ENCODE results near the gene BAHCC1. TPM values are rescaled to one million over a fixed set of nuclear protein-coding genes. Genes with fewer than 3 reads are reported as not detected.

BAHCC1 gene
- total RNA-seq, 1 experiment from 2014 or later, result 74.2 TPM

GRCh38 chr17:81394377-81394920 lies 808 bp upstream of the BAHCC1 start:
- Histone ChIP-seq H3K36me3 (ENCODE audit: insufficient read depth, low read length, poor library complexity, severe bottlenecking) (peaks cover 11% of the 10 kb centered on the region), H3K4me3 (ENCODE audit: low read depth, low read length, poor library complexity, severe bottlenecking) (peak overlapping the region; percentile 89), H3K27ac (ENCODE audit: low read depth, low read length, poor library complexity, severe bottlenecking) (peak overlapping the region; percentile 98), H3K27me3 (replicated peaks; ENCODE audit: insufficient read depth, low read depth, low read length, poor library complexity) (no peaks in the 10 kb centered on the region), H3K9me3 (ENCODE audit: low read depth, low read length, poor library complexity, severe bottlenecking) (no peaks in the 10 kb centered on the region), H3K4me1 (ENCODE audit: insufficient read depth, low read length, poor library complexity, severe bottlenecking) (peaks cover 41% of the 10 kb centered on the region)
- no TSS peak for BruUV-seq (replicated peaks)
- POLR2A ChIA-PET (ENCODE audit: low non-redundant PET), result interaction anchor here (0.6 to 1.1 kb wide), 4 partner anchors 43 to 360 kb away, joined by 3 to 7 read pairs (median 4); no protein-coding TSS in a partner anchor
- TF ChIP-seq CTCF (conservative IDR thresholded peaks at IDR 0.05; ENCODE audit: low read depth, low read length), result peak; percentile 11; the same call in 1 of the 2 replicates
- TF ChIP-seq EZH2 (IDR thresholded peaks at IDR 0.05; ENCODE audit: borderline replicate concordance, low read depth, low read length, poor library complexity, severe bottlenecking), result no peak
- CTCF ChIA-PET, result interaction anchor here (1.4 kb wide), 1 partner anchor 90 kb away, joined by 5 read pairs; no protein-coding TSS in a partner anchor
- intact Hi-C loops (cut with micrococcal nuclease; ENCODE audit: unreplicated experiment), result loop anchor here (2.0 to 10.0 kb wide), 3 partner anchors 86 to 140 kb away; partner anchors contain the start of gene SLC38A10
- no peak for DNase-seq (ENCODE audit: low spot score)

GRCh38 chr17:81395600-81396277 lies 482 bp downstream of the BAHCC1 start:
- Histone ChIP-seq H3K9me3 (ENCODE audit: low read depth, low read length, poor library complexity, severe bottlenecking) (no peaks in the 10 kb centered on the region), H3K4me3 (ENCODE audit: low read depth, low read length, poor library complexity, severe bottlenecking) (peak overlapping the region; percentile 96), H3K4me1 (ENCODE audit: insufficient read depth, low read length, poor library complexity, severe bottlenecking) (peaks cover 28% of the 10 kb centered on the region), H3K36me3 (ENCODE audit: insufficient read depth, low read length, poor library complexity, severe bottlenecking) (peaks cover 9% of the 10 kb centered on the region), H3K27ac (ENCODE audit: low read depth, low read length, poor library complexity, severe bottlenecking) (peak overlapping the region; percentile 100), H3K27me3 (replicated peaks; ENCODE audit: insufficient read depth, low read depth, low read length, poor library complexity) (no peaks in the 10 kb centered on the region)
- ChIA-PET CTCF (interaction anchor here (0.7 to 1.4 kb wide), 2 partner anchors 89 to 897 kb away, joined by 5 to 7 read pairs; no protein-coding TSS in a partner anchor), POLR2A (ENCODE audit: low non-redundant PET) (interaction anchor here (0.7 to 1.1 kb wide), 3 partner anchors 13 to 107 kb away, joined by 3 to 7 read pairs (median 6); no protein-coding TSS in a partner anchor)
- no peak for TF ChIP-seq CTCF (conservative IDR thresholded peaks at IDR 0.05; ENCODE audit: low read depth, low read length)
- no peak for TF ChIP-seq EZH2 (IDR thresholded peaks at IDR 0.05; ENCODE audit: borderline replicate concordance, low read depth, low read length, poor library complexity, severe bottlenecking)
- BruUV-seq (replicated peaks), result TSS peak; percentile 97
- peak; percentile 52 for DNase-seq (ENCODE audit: low spot score)
- intact Hi-C loops (cut with micrococcal nuclease; ENCODE audit: unreplicated experiment), result loop anchor here (2.0 to 10.0 kb wide), 3 partner anchors 85 to 141 kb away; partner anchors contain the start of gene SLC38A10

- BruUV-seq (replicated peaks), result no TSS peak
Observed at GRCh38 chr17:81396278-81396721, 1.0 kb downstream of the BAHCC1 start.

More at GRCh38 chr17:81396278-81396721, 1.0 kb downstream of the BAHCC1 start:
- DNase-seq (ENCODE audit: low spot score), result peak; percentile 67
- Histone ChIP-seq H3K27me3 (replicated peaks; ENCODE audit: insufficient read depth, low read depth, low read length, poor library complexity) (no peaks in the 10 kb centered on the region), H3K4me1 (ENCODE audit: insufficient read depth, low read length, poor library complexity, severe bottlenecking) (peaks cover 28% of the 10 kb centered on the region), H3K27ac (ENCODE audit: low read depth, low read length, poor library complexity, severe bottlenecking) (peak overlapping the region; percentile 100), H3K36me3 (ENCODE audit: insufficient read depth, low read length, poor library complexity, severe bottlenecking) (peaks cover 6% of the 10 kb centered on the region), H3K9me3 (ENCODE audit: low read depth, low read length, poor library complexity, severe bottlenecking) (no peaks in the 10 kb centered on the region), H3K4me3 (ENCODE audit: low read depth, low read length, poor library complexity, severe bottlenecking) (peak overlapping the region; percentile 96)
- no peak for TF ChIP-seq CTCF (conservative IDR thresholded peaks at IDR 0.05; ENCODE audit: low read depth, low read length)
- no peak for TF ChIP-seq EZH2 (IDR thresholded peaks at IDR 0.05; ENCODE audit: borderline replicate concordance, low read depth, low read length, poor library complexity, severe bottlenecking)
- POLR2A ChIA-PET (ENCODE audit: low non-redundant PET), result no interaction called here
- CTCF ChIA-PET, result no interaction called here
- intact Hi-C loops (cut with micrococcal nuclease; ENCODE audit: unreplicated experiment), result loop anchor here (10.0 kb wide), 1 partner anchor 101 kb away; the partner anchor contains the start of gene SLC38A10
